ENCODE data around the gene ARHGAP11B.
"Not testable (repeated sequence)": the region's sequence is repeated elsewhere in the genome, so short reads cannot be mapped to it uniquely, and the experiment has no call there.

Gene ARHGAP11B
- long read RNA-seq, result 0 reads

GRCh38 chr15:30625436-30626193 lies at the start of gene ARHGAP11B:
Gene ARHGAP11B, plus strand, starts transcription at chr15:30626128.
- peak; percentile 90 to 93 (median 93) for DNase-seq
- Histone ChIP-seq H3K4me3 (peak within 1 kb of the TSS; percentile 52 to 64 (median 58)), H3K27ac (peak within 1 kb of the TSS; percentile 78 to 85 (median 84))
- TF ChIP-seq POLR2A (IDR thresholded peaks at IDR 0.05), result peak; percentile 43
- ATAC-seq, result peak; percentile 95 to 98 (median 96)
- H3K27me3 ChIP-seq; H3K9me3 ChIP-seq; H3K4me1 ChIP-seq; intact Hi-C loops (cut with DNase I); H3K36me3 ChIP-seq: not testable (repeated sequence)
- WGBS (ENCODE audit: insufficient coverage, low coverage, low lambda C conversion rate, missing lambda C conversion rate), result 0% methylated on average over 26 of the region's 35 CpGs

GRCh38 chr15:30579394-30579970 lies 46.4 kb upstream of the ARHGAP11B start:
- H3K36me3 ChIP-seq; DNase-seq; intact Hi-C loops (cut with DNase I); H3K4me1 ChIP-seq; H3K27me3 ChIP-seq; H3K9me3 ChIP-seq; ATAC-seq; H3K27ac ChIP-seq; H3K4me3 ChIP-seq: not testable (repeated sequence)
- WGBS (ENCODE audit: insufficient coverage, low coverage, low lambda C conversion rate, missing lambda C conversion rate), result no CpG with 5 or more reads among the region's 6 CpGs

- intact Hi-C loops (cut with DNase I); H3K27me3 ChIP-seq; H3K9me3 ChIP-seq; DNase-seq; H3K4me3 ChIP-seq; H3K27ac ChIP-seq; H3K36me3 ChIP-seq; ATAC-seq; H3K4me1 ChIP-seq: not testable (repeated sequence)
- no CpG with 5 or more reads among the region's 4 CpGs for WGBS (ENCODE audit: insufficient coverage, low coverage, low lambda C conversion rate, missing lambda C conversion rate)
Measured at GRCh38 chr15:30580716-30581115, 45.2 kb upstream of the ARHGAP11B start.

- not testable (repeated sequence) for H3K4me3 ChIP-seq
Measured at GRCh38 chr15:30598953-30599352, 27.0 kb upstream of the ARHGAP11B start.

GRCh38 chr15:30603796-30604195 lies 22.1 kb upstream of the ARHGAP11B start, which contains the start of gene GOLGA8H:
Gene GOLGA8H, plus strand, starts transcription at chr15:30604028. Its CDS starts 98 bp downstream, at chr15:30604126.
- H3K9me3 ChIP-seq; H3K4me3 ChIP-seq; H3K36me3 ChIP-seq; ATAC-seq; H3K27ac ChIP-seq; intact Hi-C loops (cut with DNase I); H3K27me3 ChIP-seq; DNase-seq; H3K4me1 ChIP-seq: not testable (repeated sequence)
- 94% methylated on average over 3 of the region's 8 CpGs for WGBS (ENCODE audit: insufficient coverage, low coverage, low lambda C conversion rate, missing lambda C conversion rate)

More at GRCh38 chr15:30598953-30599352, 27.0 kb upstream of the ARHGAP11B start:
- intact Hi-C loops (cut with DNase I); H3K27ac ChIP-seq; DNase-seq; H3K9me3 ChIP-seq; ATAC-seq; H3K4me1 ChIP-seq; H3K27me3 ChIP-seq; H3K36me3 ChIP-seq: not testable (repeated sequence)
- peak in 2 of 4 donors; percentile 7 to 52 for TF ChIP-seq CTCF (IDR thresholded peaks at IDR 0.05)
- 6% methylated on average over 2 of the region's 2 CpGs for WGBS (ENCODE audit: insufficient coverage, low coverage, low lambda C conversion rate, missing lambda C conversion rate)

- WGBS (ENCODE audit: insufficient coverage, low coverage, low lambda C conversion rate, missing lambda C conversion rate), result no CpG with 5 or more reads among the region's 6 CpGs
- H3K9me3 ChIP-seq; H3K4me3 ChIP-seq; DNase-seq; ATAC-seq; H3K27me3 ChIP-seq; H3K27ac ChIP-seq; H3K4me1 ChIP-seq; H3K36me3 ChIP-seq; intact Hi-C loops (cut with DNase I): not testable (repeated sequence)
Measured at GRCh38 chr15:30612271-30612670, 13.7 kb upstream of the ARHGAP11B start.

GRCh38 chr15:30621342-30621741 lies 4.6 kb upstream of the ARHGAP11B start:
- intact Hi-C loops (cut with DNase I); DNase-seq; H3K27ac ChIP-seq; H3K27me3 ChIP-seq; H3K9me3 ChIP-seq; H3K4me3 ChIP-seq; H3K4me1 ChIP-seq; H3K36me3 ChIP-seq: not testable (repeated sequence)
- TF ChIP-seq CTCF (IDR thresholded peaks at IDR 0.05), result peak in 1 of 4 donors; percentile 15
- peak; percentile 26 to 47 (median 30) for ATAC-seq
- WGBS (ENCODE audit: insufficient coverage, low coverage, low lambda C conversion rate, missing lambda C conversion rate), result 0% methylated on average over 1 of the region's 3 CpGs

GRCh38 chr15:30626194-30626565 lies 252 bp downstream of the ARHGAP11B start:
- ATAC-seq; H3K36me3 ChIP-seq; H3K4me1 ChIP-seq; DNase-seq; intact Hi-C loops (cut with DNase I); H3K9me3 ChIP-seq; H3K27me3 ChIP-seq: not testable (repeated sequence)
- Histone ChIP-seq H3K4me3 (peak overlapping the region; percentile 52 to 64 (median 58)), H3K27ac (peak overlapping the region in 1 of 3 donors; percentile 85)
- WGBS (ENCODE audit: insufficient coverage, low coverage, low lambda C conversion rate, missing lambda C conversion rate), result 0% methylated on average over 9 of the region's 22 CpGs

GRCh38 chr15:30626632-30627031 lies 704 bp downstream of the ARHGAP11B start:
- WGBS (ENCODE audit: insufficient coverage, low coverage, low lambda C conversion rate, missing lambda C conversion rate), result 0% methylated on average over 9 of the region's 20 CpGs

More at GRCh38 chr15:30626632-30627031, 704 bp downstream of the ARHGAP11B start:
- ATAC-seq; DNase-seq; H3K27me3 ChIP-seq; H3K27ac ChIP-seq; H3K36me3 ChIP-seq; intact Hi-C loops (cut with DNase I); H3K9me3 ChIP-seq; H3K4me1 ChIP-seq: not testable (repeated sequence)
- H3K4me3 ChIP-seq, result peak overlapping the region; percentile 52 to 64 (median 58)

Data from right lobe of liver (tissue), 6 donors.